PC-9 (cell line): ENCODE measurements around the gene AMIGO2. TPM values are rescaled to one million over a fixed set of nuclear protein-coding genes. Genes with fewer than 3 reads are reported as not detected.

Experiments
- BruUV-seq: library from RNA; stranded (reverse); fragments of 400-500 nt; replicated peaks from 2 replicates; lab custom pipeline; 2021; lab: Mats Ljungman, UMichigan
- CTCF ChIA-PET: fragments of 300-600 bp; sonication (Branson Sonifier 250); formaldehyde crosslinking; loops from one replicate; lab custom pipeline; 2022; ENCODE audit warnings: antibody characterized with exemption; lab: Charles Lee
- POLR2A ChIA-PET: fragments of 300-600 bp; sonication (Branson Sonifier 250); formaldehyde crosslinking; loops from one replicate; lab custom pipeline; 2022; ENCODE audit warnings: antibody characterized with exemption; ENCODE audit not compliant: unreplicated experiment; lab: Charles Lee
- DNase-seq, 2 experiments: peaks; one replicate each; pipeline versions ENCODE4 v3.0.0 to v3.0.0-alpha.2; 2015 to 2022; ENCODE audit warnings: mixed read lengths in 1 of 2
- H2AFZ ChIP-seq: fragments of 200-600 bp; sonication (generic); 2 replicates; pipeline ENCODE4 v1.8.1; 2017; ENCODE audit warnings: antibody characterized with exemption
- H3F3A ChIP-seq: fragments of 200-600 bp; sonication (generic); 2 replicates; pipeline ENCODE4 v1.8.1; 2017; ENCODE audit warnings: antibody characterized with exemption, mild to moderate bottlenecking, low read depth; ENCODE audit not compliant: insufficient read depth
- H3K27ac ChIP-seq: fragments of 200-600 bp; sonication (generic); 2 replicates; pipeline ENCODE4 v1.6.1; 2016; ENCODE audit warnings: mixed run types
- H3K27me3 ChIP-seq: fragments of 200-600 bp; sonication (generic); 2 replicates; pipeline ENCODE4 v1.6.1; 2016; ENCODE audit warnings: low read depth, mixed run types; ENCODE audit not compliant: insufficient read depth
- H3K36me3 ChIP-seq: fragments of 200-600 bp; sonication (generic); 2 replicates; pipeline ENCODE4 v1.6.1; 2016; ENCODE audit warnings: low read depth, mixed run types
- H3K4me1 ChIP-seq: fragments of 200-600 bp; sonication (generic); replicated peaks from 2 replicates; pipeline ENCODE4 v1.6.1; 2016; ENCODE audit warnings: mixed run types; ENCODE audit not compliant: insufficient read depth
- H3K4me2 ChIP-seq: fragments of 200-600 bp; sonication (generic); 2 replicates; pipeline ENCODE4 v1.6.1; 2017; ENCODE audit warnings: mixed run types
- H3K4me3 ChIP-seq: fragments of 200-600 bp; sonication (generic); 2 replicates; pipeline ENCODE4 v1.6.1; 2016; ENCODE audit warnings: mixed run types
- H3K79me2 ChIP-seq: fragments of 200-600 bp; sonication (generic); 2 replicates; pipeline ENCODE4 v1.6.1; 2017; ENCODE audit warnings: low read depth, mixed run types
- H3K9me2 ChIP-seq: fragments of 200-600 bp; sonication (generic); 2 replicates; pipeline ENCODE4 v1.8.1; 2017; ENCODE audit warnings: mild to moderate bottlenecking; ENCODE audit not compliant: insufficient read depth
- H3K9me3 ChIP-seq: fragments of 200-600 bp; sonication (generic); 2 replicates; pipeline ENCODE4 v1.8.1; 2016; ENCODE audit warnings: low read depth; ENCODE audit not compliant: insufficient read depth
- H4K20me1 ChIP-seq: fragments of 200-600 bp; sonication (generic); 2 replicates; pipeline ENCODE4 v1.8.1; 2017; ENCODE audit not compliant: insufficient read depth
- EZH2 ChIP-seq: fragments of 200-600 bp; sonication (generic); IDR thresholded peaks from 2 replicates; pipeline ENCODE4 v1.8.0; 2017; ENCODE audit warnings: antibody characterized with exemption, low read depth
- intact Hi-C: fragments of 100-400 bp; cut with micrococcal nuclease; formaldehyde crosslinking; loops from one replicate; pipeline ENCODE4 v1.10.0; 2022; ENCODE audit not compliant: unreplicated experiment
- total RNA-seq: library from RNA; stranded (reverse); gene quantifications from 2 replicates; pipeline ENCODE4 v1.2.3, GENCODE V29; 2021
- TF ChIP-seq, protein P1 (sequence below): fragments of 200-600 bp; sonication (generic); conservative IDR thresholded peaks from 2 replicates; pipeline ENCODE4 v1.6.1; 2017; ENCODE audit warnings: mixed run types, antibody characterized with exemption, mild to moderate bottlenecking, moderate library complexity

Gene AMIGO2
- total RNA-seq, 1 experiment from 2014 or later, result 41.9 TPM

DNA sequence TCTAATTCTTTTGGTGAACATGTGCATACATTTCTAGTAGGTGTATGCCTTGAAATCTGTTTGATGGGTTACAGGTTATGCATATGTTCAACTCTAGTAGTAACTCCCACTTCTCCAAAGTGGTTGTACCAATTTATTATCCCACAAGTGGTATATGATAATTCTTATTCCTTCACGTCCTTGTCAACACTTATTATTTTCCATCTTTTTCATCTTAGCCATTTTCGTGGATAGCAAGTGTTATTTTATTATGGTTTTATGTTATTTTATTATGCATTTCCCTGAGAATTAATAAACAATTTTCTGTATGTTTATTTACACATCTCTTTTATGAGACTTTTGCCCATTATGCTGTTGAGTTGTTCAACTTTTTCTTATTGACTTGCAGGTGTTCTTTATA lies 11.2 kb upstream of the AMIGO2 start:
- BruUV-seq, result no TSS peak
- no peak for DNase-seq
- CTCF ChIA-PET, result no interaction called here

DNA sequence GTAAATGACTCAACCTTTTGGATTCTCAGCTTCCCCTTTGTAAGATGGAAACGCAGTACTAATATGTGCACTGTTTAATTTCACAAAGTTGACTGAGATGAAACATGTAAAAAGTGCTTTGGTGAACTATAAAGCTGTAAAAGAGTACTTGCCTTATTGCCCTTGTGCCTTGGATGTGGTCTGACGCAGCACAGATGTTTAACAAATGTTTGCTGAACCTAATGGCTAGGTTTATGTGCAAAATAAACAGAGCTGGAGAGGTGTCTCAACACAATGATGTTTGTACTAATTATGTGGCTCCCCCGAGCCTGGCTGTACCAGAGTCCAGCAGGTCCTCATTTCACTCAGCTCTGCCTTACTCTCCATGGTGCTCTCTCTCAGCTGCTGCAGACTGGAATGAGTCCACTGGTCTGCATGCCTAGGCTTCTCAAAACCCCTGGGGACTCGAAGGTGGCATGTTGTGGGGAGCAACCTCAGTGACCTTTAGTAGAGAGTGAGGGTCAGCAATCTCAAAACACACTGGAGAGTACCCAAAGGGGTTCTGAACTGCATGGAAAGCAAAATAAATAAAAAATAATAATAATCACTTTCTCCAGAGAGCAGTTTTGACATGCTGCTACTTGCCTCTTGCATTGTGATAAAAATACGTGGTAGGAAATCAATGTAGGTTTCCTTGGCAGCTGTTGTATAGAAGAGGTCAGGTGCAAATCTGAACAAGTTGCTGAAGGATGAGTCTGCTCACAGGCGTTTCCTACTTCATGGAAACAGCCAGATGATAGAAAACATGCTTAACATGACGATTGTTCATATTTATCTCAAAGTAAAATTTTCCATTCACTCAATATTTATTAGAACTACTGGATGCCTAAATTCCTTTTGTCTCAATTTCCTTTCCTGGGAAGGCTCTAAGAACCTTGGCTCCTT lies 8.5 kb upstream of the AMIGO2 start:
- H3K9me3 ChIP-seq, result peaks cover 15% of the 10 kb centered on the region; the same call in 1 of the 2 replicates
- no peak overlapping the region for H3K4me2 ChIP-seq
- H3K9me2 ChIP-seq, result no peaks in the 10 kb centered on the region
- no peaks in the 10 kb centered on the region for H4K20me1 ChIP-seq
- ChIA-PET CTCF (no interaction called here), POLR2A (no interaction called here)
- DNase-seq, result no peak
- H3K79me2 ChIP-seq, result peaks cover 19% of the 10 kb centered on the region
- 0 out of 2 replicates have a peak, but pooled peaks cover 15% of the 10 kb centered on the region for H3K36me3 ChIP-seq
- H2AFZ ChIP-seq, result no peak overlapping the region
- peaks cover 9% of the 10 kb centered on the region for H3F3A ChIP-seq
- H3K27ac ChIP-seq, result no peak overlapping the region
- TF ChIP-seq, protein P1, sequence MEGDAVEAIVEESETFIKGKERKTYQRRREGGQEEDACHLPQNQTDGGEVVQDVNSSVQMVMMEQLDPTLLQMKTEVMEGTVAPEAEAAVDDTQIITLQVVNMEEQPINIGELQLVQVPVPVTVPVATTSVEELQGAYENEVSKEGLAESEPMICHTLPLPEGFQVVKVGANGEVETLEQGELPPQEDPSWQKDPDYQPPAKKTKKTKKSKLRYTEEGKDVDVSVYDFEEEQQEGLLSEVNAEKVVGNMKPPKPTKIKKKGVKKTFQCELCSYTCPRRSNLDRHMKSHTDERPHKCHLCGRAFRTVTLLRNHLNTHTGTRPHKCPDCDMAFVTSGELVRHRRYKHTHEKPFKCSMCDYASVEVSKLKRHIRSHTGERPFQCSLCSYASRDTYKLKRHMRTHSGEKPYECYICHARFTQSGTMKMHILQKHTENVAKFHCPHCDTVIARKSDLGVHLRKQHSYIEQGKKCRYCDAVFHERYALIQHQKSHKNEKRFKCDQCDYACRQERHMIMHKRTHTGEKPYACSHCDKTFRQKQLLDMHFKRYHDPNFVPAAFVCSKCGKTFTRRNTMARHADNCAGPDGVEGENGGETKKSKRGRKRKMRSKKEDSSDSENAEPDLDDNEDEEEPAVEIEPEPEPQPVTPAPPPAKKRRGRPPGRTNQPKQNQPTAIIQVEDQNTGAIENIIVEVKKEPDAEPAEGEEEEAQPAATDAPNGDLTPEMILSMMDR, result no peak
- no peak for TF ChIP-seq EZH2
- BruUV-seq, result no TSS peak
- intact Hi-C loops, result no loop called here
- H3K4me3 ChIP-seq, result no peak overlapping the region
- no peaks in the 10 kb centered on the region for H3K27me3 ChIP-seq
- H3K4me1 ChIP-seq, result peaks cover 17% of the 10 kb centered on the region

More for the DNA sequence above, 11.2 kb upstream of the AMIGO2 start:
- Histone ChIP-seq H3K4me3 (no peak overlapping the region), H3K27me3 (no peaks in the 10 kb centered on the region), H3K27ac (no peak overlapping the region), H3K79me2 (0 out of 2 replicates have a peak, but pooled peaks cover 7% of the 10 kb centered on the region), H3K9me2 (no peaks in the 10 kb centered on the region), H3K9me3 (peaks cover 17% of the 10 kb centered on the region; the same call in 1 of the 2 replicates), H4K20me1 (no peaks in the 10 kb centered on the region), H3K4me1 (peaks cover 19% of the 10 kb centered on the region), H3K36me3 (0 out of 2 replicates have a peak, but pooled peaks cover 10% of the 10 kb centered on the region), H2AFZ (no peak overlapping the region), H3K4me2 (no peak overlapping the region), H3F3A (peaks cover 8% of the 10 kb centered on the region)
- intact Hi-C loops, result no loop called here
- TF ChIP-seq, protein P1, result no peak
- POLR2A ChIA-PET, result no interaction called here

DNA sequence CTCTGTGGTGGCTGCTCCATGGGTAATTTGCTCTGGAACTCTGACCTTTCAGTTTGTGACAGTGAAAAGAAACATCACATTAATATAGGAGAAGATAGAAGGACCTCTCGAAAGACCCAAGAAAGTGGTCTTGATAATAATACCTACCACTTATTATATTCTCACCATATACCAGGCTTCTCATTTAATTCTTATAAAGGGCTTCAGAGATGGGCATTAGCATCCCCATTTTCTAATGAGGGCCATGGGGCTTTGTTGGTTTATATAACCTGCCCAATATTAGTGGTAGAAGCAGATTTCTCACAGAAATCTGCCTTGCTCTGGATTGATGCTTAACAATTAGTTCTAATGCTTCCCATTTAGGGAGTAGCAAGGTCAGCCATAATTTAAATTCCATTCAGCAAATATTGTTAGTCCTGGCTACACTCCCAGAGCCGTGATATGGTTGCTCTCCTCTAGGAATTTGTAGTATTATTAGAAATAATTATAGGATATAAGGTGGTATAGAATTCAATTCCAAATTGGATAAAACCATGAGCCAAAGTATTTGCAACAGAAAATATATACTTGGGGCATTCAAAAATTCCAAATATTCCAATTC lies 7.4 kb upstream of the AMIGO2 start:
- Histone ChIP-seq H3K36me3 (0 out of 2 replicates have a peak, but pooled peaks cover 15% of the 10 kb centered on the region), H3K27me3 (no peaks in the 10 kb centered on the region), H3K79me2 (peaks cover 24% of the 10 kb centered on the region), H3K4me3 (no peak overlapping the region), H3K9me2 (no peaks in the 10 kb centered on the region), H3K9me3 (peaks cover 9% of the 10 kb centered on the region; the same call in 1 of the 2 replicates), H3F3A (peaks cover 18% of the 10 kb centered on the region), H2AFZ (no peak overlapping the region), H4K20me1 (no peaks in the 10 kb centered on the region), H3K4me1 (peaks cover 27% of the 10 kb centered on the region), H3K27ac (no peak overlapping the region), H3K4me2 (no peak overlapping the region)
- ChIA-PET POLR2A (interaction anchor here (0.7 kb wide), 1 partner anchor 1863 kb away, joined by 3 read pairs; no protein-coding TSS in a partner anchor), CTCF (no interaction called here)
- no TSS peak for BruUV-seq
- no peak for DNase-seq
- intact Hi-C loops, result no loop called here
- TF ChIP-seq EZH2, result no peak
- TF ChIP-seq, protein P1, result no peak
